ENCODE measurements around the gene CABP4. TPM values are rescaled to one million over a fixed set of nuclear protein-coding genes. Genes with fewer than 3 reads are reported as not detected.

Gene CABP4
- total RNA-seq, 2 experiments from 2014 or later, result 0.96 to 3.4 TPM

DNA sequence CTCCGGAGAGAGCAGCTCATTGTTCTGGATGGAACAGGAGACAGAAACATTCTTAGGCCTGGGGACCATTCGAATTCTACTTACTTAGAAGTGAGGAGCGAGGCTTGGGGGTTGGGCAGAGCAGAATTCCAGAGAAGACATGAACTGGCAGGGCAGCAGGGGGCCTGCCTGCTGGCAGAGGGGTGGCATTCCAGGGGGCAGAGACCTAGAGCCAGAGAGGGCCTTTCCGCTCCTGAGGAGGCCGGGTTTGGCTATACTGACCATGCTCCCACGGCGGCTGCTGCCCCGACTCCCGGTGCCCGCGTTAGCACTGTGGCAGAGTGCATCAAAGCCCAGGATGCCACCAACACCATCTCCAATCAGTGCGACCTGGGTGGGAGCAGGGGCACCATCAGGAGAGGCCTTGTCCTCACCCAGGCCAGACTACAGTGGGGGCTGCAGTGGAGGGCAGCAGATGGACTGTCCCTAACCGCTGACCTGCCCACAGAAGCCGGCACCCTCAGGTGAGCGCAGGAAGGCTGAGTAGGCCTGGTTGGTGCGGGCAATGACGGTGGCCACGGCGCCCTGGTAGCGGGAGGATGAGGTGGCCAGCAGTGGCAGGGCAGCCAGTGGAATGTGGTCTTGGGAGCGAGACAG lies 42.6 kb downstream of the CABP4 start:
- Mint-ChIP-seq H3K4me1 (peaks cover 10% of the 10 kb centered on the region), H3K27me3 (no peaks in the 10 kb centered on the region), H3K9me3 (ENCODE audit: low read depth) (no peaks in the 10 kb centered on the region), H3K36me3 (peaks cover 23% of the 10 kb centered on the region), H3K27ac (no peak overlapping the region), H3K4me3 (no peak overlapping the region)
- DNase-seq, result no peak
- CTCF ChIA-PET, result no interaction called here
- no peak for ATAC-seq

DNA sequence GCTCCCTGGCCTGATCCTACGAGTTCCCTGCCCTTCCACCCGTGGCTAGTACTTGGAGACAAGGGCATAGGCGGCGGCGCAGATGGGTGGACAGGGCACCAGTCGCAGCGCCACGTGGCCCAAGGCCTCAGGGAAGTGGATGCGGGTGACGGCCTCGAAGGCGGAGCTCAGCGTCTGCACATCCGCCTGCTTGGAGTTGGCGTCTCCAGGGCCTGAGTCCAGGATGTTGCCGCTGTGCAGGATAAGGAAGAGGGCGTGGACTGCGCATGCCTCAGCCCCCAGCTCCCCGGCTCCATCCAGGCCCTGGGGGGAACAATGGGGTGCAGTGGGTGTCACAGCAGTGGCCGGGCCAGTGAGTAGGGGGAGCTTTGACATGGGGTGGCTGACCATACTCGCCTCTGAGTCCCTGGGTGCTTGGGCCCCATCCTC lies 43.4 kb downstream of the CABP4 start:
- Mint-ChIP-seq H3K4me3 (no peak overlapping the region), H3K27ac (no peak overlapping the region), H3K4me1 (peaks cover 15% of the 10 kb centered on the region), H3K36me3 (peaks cover 27% of the 10 kb centered on the region), H3K27me3 (no peaks in the 10 kb centered on the region), H3K9me3 (ENCODE audit: low read depth) (no peaks in the 10 kb centered on the region)
- no peak for DNase-seq
- ATAC-seq, result no peak
- CTCF ChIA-PET, result no interaction called here

DNA sequence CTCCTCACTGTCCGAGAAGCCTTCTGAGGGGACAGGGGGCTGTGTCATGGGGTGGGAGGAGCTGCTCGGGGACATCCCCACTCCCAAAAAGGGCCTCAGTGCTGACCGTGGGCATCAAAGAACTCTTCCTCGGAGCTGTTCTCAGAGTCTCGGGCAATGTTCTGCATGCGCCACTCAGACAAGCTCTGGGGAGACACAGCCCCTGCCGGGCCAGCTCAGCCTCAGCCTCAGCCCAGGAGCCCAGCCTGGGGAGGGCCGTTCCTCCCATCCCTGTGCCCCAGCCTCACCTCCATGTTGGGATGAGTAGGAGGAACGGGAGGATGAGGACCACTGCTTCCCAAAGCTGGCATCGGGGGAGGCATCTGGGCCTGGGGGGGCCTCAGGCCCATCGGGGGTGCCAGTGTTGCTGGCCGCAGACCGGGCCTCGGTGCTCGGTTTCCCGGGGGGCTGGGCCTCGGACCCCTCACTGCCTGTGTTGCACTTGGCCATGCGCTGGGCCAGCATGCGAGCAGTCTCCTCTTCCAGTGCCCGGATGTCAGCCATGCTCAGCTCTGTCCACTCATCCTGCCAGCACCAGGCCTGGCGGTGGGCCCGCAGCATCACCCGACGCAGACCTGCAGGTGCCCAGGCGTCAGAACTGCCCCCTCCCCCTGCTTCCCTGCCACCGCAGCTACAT lies 44.8 kb downstream of the CABP4 start:
- Mint-ChIP-seq H3K27ac (no peak overlapping the region), H3K4me1 (peaks cover 19% of the 10 kb centered on the region), H3K36me3 (peaks cover 27% of the 10 kb centered on the region), H3K9me3 (ENCODE audit: low read depth) (no peaks in the 10 kb centered on the region), H3K27me3 (no peaks in the 10 kb centered on the region), H3K4me3 (no peak overlapping the region)
- no peak for ATAC-seq
- no peak for DNase-seq
- CTCF ChIA-PET, result no interaction called here

DNA sequence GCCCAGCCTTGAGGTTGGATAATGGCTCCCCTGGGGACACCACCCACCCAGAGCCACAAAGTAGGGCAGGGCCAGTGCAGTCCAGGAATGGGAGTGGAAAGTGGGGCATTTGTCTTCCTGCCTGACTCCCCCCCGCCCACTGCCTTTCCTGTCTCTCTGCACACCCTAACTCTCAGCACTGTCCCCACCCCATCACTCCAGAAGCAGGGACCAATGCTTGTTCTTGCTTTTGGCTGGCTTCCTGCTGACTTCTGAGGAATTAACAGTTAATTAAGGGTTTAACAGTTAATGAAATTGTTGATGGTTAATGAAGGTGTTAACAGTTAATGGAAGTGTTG lies 45.3 kb downstream of the CABP4 start:
- CTCF ChIA-PET, result no interaction called here
- Mint-ChIP-seq H3K36me3 (peaks cover 27% of the 10 kb centered on the region), H3K27ac (no peak overlapping the region)

DNA sequence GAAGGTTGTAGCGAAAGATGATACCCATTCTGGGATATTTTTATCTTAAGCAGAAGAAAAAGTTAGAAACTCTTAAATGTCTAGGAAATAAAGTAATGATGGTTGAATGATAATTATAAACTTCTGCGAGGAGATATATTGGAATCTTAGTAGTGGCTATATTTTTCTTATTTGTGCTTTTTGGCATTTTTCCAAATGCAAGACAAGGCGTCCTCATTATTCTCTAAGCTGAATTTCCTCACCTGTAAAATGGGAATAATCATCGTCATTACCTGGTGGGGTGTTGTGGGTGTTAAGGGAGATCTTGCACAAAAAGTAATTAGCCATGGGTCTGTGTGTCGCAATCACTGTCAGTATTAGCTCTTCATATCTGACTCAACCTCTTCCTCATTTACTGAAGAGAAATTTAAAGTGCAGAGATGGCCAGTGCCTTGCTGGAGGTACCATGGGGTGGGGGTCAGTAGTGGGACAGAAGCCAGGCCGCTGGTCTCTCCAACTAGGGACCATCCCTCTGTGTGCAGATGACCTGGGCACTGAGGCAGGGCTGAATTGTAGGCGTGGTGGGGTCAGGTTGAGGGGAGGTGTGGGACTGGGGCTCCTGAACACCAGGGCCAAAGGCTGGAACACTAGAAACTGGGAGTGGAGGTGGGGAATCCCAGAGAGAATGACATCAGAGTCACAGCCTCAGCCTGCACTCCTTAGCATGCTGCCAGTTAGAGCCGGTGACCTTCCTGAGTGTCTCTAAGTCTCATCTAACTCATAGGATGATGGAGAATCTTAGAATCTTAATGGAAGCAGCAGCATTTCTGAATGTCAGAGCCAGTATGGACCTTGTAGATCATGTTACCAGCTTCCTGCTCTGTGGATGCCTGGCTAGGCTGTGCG lies 45.9 kb downstream of the CABP4 start:
- CTCF ChIA-PET, result interaction anchor here (1.2 to 2.1 kb wide), 2 partner anchors 12 to 17 kb away, joined by 3 to 4 read pairs; no protein-coding TSS in a partner anchor
- ATAC-seq (no peak), DNase-seq (no peak)
- Mint-ChIP-seq H3K27ac (no peak overlapping the region), H3K4me1 (peaks cover 26% of the 10 kb centered on the region), H3K9me3 (ENCODE audit: low read depth) (no peaks in the 10 kb centered on the region), H3K36me3 (peaks cover 27% of the 10 kb centered on the region), H3K4me3 (no peak overlapping the region), H3K27me3 (no peaks in the 10 kb centered on the region)

More for the DNA sequence above, 45.3 kb downstream of the CABP4 start:
- Mint-ChIP-seq H3K4me1 (peaks cover 20% of the 10 kb centered on the region), H3K27me3 (no peaks in the 10 kb centered on the region), H3K9me3 (ENCODE audit: low read depth) (no peaks in the 10 kb centered on the region), H3K4me3 (no peak overlapping the region)
- ATAC-seq (no peak), DNase-seq (no peak)

DNA sequence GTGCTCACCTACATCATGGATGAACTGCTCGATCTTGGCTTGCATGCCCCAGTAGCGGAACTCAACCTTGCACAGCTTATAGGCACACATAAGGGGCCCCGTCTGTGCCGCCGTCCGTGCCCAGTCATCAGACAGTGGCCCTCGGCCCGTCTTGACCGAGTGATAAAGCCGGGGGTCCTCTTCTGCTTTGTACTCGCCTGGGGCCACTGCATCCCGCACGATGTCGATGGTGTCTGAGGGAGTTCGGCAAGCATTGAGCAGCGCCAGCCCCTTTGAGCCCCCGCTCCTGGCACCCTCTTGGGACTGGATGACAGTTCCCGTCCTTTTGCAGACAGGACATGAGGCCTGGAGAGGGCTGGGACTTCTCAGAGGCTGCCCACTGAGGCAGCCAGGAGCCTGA lies 46.7 kb downstream of the CABP4 start:
- peaks cover 34% of the 10 kb centered on the region for H3K4me1 Mint-ChIP-seq
- H3K9me3 Mint-ChIP-seq (ENCODE audit: low read depth), result no peaks in the 10 kb centered on the region
- H3K27ac Mint-ChIP-seq, result no peak overlapping the region
- CTCF ChIA-PET, result interaction anchor here (1.0 to 2.1 kb wide), 3 partner anchors 13 to 127 kb away, joined by 3 to 4 read pairs (median 3); no protein-coding TSS in a partner anchor
- DNase-seq (no peak), ATAC-seq (no peak)
- H3K27me3 Mint-ChIP-seq, result no peaks in the 10 kb centered on the region
- peaks cover 32% of the 10 kb centered on the region for H3K36me3 Mint-ChIP-seq
- H3K4me3 Mint-ChIP-seq, result no peak overlapping the region

DNA sequence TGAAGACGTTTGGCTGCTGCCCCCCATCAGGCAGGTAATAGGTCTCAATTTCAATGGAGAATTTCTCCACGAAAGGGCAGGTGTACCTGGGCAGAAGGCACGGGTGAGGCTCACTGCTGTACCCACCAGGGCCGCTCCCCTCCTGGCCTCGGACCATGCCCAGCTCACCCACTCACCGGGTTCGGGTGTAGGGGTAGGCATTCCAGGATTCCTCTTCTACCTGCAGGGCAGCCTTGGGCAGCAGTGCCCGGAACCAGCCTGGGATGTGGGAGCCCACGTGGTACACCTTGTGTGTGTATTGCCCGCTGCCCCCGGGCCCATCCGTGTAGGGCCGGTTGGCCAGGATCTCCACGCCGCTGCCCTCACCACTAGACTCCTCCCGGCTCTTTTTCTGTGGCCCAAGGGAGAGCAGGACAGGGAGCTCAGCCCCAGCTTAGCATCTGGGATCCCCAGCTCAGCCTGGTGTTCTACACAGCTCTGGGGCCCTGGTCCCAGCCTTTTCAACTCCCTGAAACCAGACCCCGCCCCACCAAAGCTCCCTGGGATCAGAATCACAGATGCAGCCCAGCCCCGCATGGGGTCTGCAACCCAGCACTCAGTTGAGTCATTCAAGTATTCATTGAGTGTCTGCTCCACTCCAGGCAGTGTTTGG lies 47.3 kb downstream of the CABP4 start:
- no peaks in the 10 kb centered on the region for H3K9me3 Mint-ChIP-seq (ENCODE audit: low read depth)
- CTCF ChIA-PET, result interaction anchor here (1.0 to 2.1 kb wide), 3 partner anchors 13 to 127 kb away, joined by 3 to 4 read pairs (median 3); no protein-coding TSS in a partner anchor
- peaks cover 40% of the 10 kb centered on the region for H3K4me1 Mint-ChIP-seq
- peak overlapping the region; percentile 34 for H3K4me3 Mint-ChIP-seq
- peaks cover 35% of the 10 kb centered on the region for H3K36me3 Mint-ChIP-seq
- no peak overlapping the region for H3K27ac Mint-ChIP-seq
- ATAC-seq (no peak), DNase-seq (no peak)
- no peaks in the 10 kb centered on the region for H3K27me3 Mint-ChIP-seq

DNA sequence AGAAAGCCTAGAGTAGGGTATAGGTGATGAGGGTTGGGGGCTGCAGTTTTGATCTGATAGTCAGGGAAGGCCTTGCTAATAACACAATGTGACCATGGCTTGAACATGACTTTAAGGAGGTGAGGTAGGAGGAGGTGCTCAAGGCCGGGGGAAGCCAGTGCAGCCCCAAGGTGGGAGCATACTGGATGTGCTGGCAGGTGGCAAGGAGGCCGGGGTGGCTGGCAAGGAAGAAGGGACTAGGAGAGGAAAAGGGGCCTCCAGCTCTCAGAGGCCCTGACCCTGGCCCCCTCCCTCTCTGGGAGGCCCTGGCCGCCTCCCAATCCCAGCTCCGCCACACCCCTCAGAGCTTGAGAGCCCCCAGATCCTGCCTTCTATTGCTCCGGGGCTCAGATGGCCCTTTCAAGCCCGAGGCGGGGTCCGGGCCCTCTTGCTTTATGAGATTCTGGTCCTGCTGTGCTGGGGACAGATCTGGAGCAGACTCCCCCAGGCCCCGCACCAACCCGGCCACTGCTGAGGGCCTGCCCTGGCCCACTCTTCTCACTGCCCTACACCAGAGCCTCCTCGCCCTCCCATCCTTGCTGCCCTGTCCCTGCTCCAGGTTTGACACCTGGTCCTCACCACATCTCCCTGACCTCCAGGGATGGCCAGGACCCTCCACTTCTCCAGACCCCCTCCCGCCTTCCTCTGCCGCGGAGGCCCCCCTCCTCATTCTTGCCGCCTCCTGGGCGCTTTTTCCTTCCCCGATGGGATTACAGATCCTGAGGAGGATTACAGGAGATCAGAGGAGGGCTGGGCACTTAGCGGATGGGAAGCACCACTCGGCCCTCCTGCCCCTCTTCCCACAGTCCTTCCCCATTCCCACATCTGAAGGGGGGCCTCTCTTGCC lies 48.2 kb downstream of the CABP4 start:
- CTCF ChIA-PET, result interaction anchor here (2.1 to 3.3 kb wide), 2 partner anchors 19 to 100 kb away, joined by 4 to 23 read pairs; partner anchors contain the start of genes PPP1CA and TBC1D10C
- peaks cover 33% of the 10 kb centered on the region for H3K36me3 Mint-ChIP-seq
- H3K4me1 Mint-ChIP-seq, result peaks cover 42% of the 10 kb centered on the region
- H3K9me3 Mint-ChIP-seq (ENCODE audit: low read depth), result no peaks in the 10 kb centered on the region
- no peak for ATAC-seq
- H3K4me3 Mint-ChIP-seq, result peak overlapping the region; percentile 57
- no peaks in the 10 kb centered on the region for H3K27me3 Mint-ChIP-seq
- H3K27ac Mint-ChIP-seq, result no peak overlapping the region
- DNase-seq, result no peak

DNA sequence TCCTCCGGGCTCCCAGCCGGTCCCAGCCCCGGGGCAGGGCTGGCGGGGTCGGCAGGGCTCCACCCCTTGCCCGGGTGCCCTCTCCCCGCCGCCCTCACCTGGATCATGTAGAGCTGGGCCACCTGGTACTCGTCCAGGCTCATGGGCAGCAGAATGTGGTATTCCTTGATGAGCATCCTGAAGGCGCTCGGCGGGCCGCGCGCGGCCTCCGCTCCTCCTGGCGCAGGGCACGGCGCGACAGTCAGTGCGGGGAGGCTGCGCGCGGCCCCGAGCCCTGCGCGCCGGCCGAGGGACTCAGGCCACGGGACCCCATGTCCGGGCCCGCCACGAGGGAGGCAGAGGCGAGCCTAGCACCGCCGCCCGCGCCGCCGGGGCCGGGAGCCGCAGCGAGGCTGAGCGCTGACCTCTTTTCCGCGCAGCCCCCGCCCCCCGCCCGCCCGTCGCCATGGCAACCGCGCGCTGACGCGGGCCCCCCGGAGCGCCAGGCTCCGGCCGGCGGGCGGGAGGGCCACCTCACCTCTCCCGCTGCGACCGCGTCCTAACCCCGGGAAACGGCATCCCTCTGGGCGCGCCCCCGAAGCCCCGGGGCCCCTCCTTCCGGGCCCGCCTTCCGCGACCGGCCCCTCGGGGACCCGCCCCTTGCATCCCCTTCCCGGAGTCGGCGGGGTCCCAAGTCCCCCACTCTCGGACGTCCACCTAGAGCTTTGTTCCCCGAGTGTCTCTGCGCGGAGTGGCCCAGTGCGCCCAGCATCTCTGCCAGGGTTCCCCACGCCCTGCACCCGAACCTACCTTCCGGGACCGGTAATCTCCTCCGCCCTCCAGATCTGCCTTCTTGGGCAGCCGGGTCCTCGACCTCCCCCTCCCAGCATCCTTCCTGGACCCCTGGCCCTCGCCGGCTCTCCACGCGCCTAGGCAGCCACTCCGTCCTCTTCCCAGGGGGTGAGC lies 49.1 kb downstream of the CABP4 start:
- H3K36me3 Mint-ChIP-seq, result peaks cover 32% of the 10 kb centered on the region

DNA sequence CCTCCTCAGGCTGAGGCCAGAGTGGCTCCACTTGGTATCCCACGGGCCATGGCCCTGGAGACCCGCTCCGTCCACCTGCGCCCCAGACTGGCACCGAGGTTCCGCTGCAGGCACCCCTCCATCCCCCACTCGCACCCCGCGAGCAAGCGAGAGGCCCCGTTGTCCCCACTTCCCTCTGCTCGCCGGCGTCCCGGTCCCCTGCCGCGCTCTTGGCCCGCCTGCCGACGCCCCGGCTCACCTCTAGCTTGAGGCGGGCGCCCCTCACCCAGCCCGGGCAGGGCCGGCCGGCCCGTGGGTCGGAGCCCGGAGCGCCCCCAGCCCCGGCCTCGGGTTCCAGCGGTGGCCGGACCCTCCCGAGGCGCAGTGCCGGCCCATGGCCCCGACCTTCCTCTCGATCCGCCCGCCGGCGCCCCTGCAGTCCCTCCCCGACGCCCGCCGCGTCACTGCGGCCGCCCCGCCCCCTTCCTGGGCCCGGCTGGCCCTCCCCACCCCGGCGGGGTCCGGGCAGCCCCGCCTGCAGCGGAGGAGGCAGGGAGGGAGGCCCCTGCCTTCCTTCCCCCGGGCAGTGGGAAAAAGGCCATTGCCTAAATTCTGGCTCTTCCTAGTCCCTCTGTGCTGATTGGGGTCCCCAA lies 49.9 kb downstream of the CABP4 start, which contains the start of gene PITPNM1:
Gene PITPNM1 (minus strand): TSS at position 414 of the 632 bp plus-strand sequence. CDS start 1,183 bp downstream, outside the sequence.
- peak; percentile 22 for ATAC-seq
- H3K4me3 Mint-ChIP-seq, result peak within 1 kb of the TSS; percentile 92
- no peaks in the 10 kb centered on the region for H3K9me3 Mint-ChIP-seq (ENCODE audit: low read depth)
- H3K27me3 Mint-ChIP-seq, result no peaks in the 10 kb centered on the region
- CTCF ChIA-PET, result interaction anchor here (0.6 to 3.3 kb wide), 21 partner anchors 17 to 159 kb away, joined by 3 to 23 read pairs (median 3); partner anchors contain the start of genes CABP4, PPP1CA, PTPRCAP and RAD9A
- DNase-seq, result peak; percentile 85
- peak within 1 kb of the TSS; percentile 94 for H3K27ac Mint-ChIP-seq
- peaks cover 53% of the 10 kb centered on the region for H3K4me1 Mint-ChIP-seq
- H3K36me3 Mint-ChIP-seq, result peaks cover 28% of the 10 kb centered on the region

More for the DNA sequence above, 49.1 kb downstream of the CABP4 start:
- no peak for ATAC-seq
- CTCF ChIA-PET, result interaction anchor here (0.6 to 3.3 kb wide), 9 partner anchors 17 to 142 kb away, joined by 3 to 23 read pairs (median 4); partner anchors contain the start of genes PPP1CA, PTPRCAP, RAD9A and TBC1D10C
- peak overlapping the region; percentile 92 for H3K4me3 Mint-ChIP-seq
- peak overlapping the region; percentile 84 for H3K27ac Mint-ChIP-seq
- no peaks in the 10 kb centered on the region for H3K9me3 Mint-ChIP-seq (ENCODE audit: low read depth)
- DNase-seq, result peak; percentile 58
- H3K4me1 Mint-ChIP-seq, result peaks cover 50% of the 10 kb centered on the region
- no peaks in the 10 kb centered on the region for H3K27me3 Mint-ChIP-seq

All from activated CD8-positive, alpha-beta memory T cell treated with anti-CD3 and anti-CD28 coated beads, Interleukin-2, amount 10 ng/mL, durations not matched to agents 7 days and 5 days (primary cell).